Measurements from ENCODE around the gene SDC1. TPM values are rescaled to one million over a fixed set of nuclear protein-coding genes. Genes with fewer than 3 reads are reported as not detected.

Gene SDC1
- total RNA-seq, 1 donor from 2014 or later, result 0.32 TPM

- Histone ChIP-seq H3K9me3 (no peaks in the 10 kb centered on the region), H3K27me3 (no peaks in the 10 kb centered on the region), H3K27ac (no peak overlapping the region), H3K36me3 (no peaks in the 10 kb centered on the region), H3K4me1 (peaks cover 8 to 14% of the 10 kb centered on the region in 2 donors), H3K4me3 (no peak overlapping the region)
- peak in 1 of 2 donors; percentile 44 for DNase-seq (ENCODE audit: low spot score in 2 of 2)
- intact Hi-C loops (cut with DNase I), result no loop called here
- TF ChIP-seq CTCF (IDR thresholded peaks at IDR 0.05), result no peak
Observed at GRCh38 chr2:20226152-20226545, 1.2 kb upstream of the SDC1 start.

- Histone ChIP-seq H3K36me3 (no peaks in the 10 kb centered on the region), H3K27ac (no peak overlapping the region), H3K4me3 (peak overlapping the region; percentile 78 to 94), H3K27me3 (no peaks in the 10 kb centered on the region), H3K9me3 (no peaks in the 10 kb centered on the region), H3K4me1 (peaks cover 8 to 14% of the 10 kb centered on the region in 2 donors)
- peak in 1 of 2 donors; percentile 55 for DNase-seq (ENCODE audit: low spot score in 2 of 2)
- TF ChIP-seq CTCF (IDR thresholded peaks at IDR 0.05), result peak; percentile 17 to 68 (median 27)
- intact Hi-C loops (cut with DNase I), result loop anchor here (2.0 kb wide), 1 partner anchor 91 kb away; no protein-coding TSS in a partner anchor
Observed at GRCh38 chr2:20225294-20226151, 593 bp upstream of the SDC1 start.

GRCh38 chr2:20224164-20224715 is 690 bp downstream of the SDC1 start:
- TF ChIP-seq CTCF (IDR thresholded peaks at IDR 0.05), result no peak
- Histone ChIP-seq H3K36me3 (no peaks in the 10 kb centered on the region), H3K4me1 (peaks cover 8 to 14% of the 10 kb centered on the region in 2 donors), H3K9me3 (no peaks in the 10 kb centered on the region), H3K27me3 (no peaks in the 10 kb centered on the region), H3K4me3 (peak overlapping the region; percentile 78 to 94), H3K27ac (peak overlapping the region in 1 of 2 donors; percentile 69)
- no peak for DNase-seq (ENCODE audit: low spot score in 2 of 2)
- intact Hi-C loops (cut with DNase I), result loop anchor here (2.0 kb wide), 1 partner anchor 89 kb away; no protein-coding TSS in a partner anchor

GRCh38 chr2:20223407-20224163 is 1.3 kb downstream of the SDC1 start:
- Histone ChIP-seq H3K4me3 (peak overlapping the region; percentile 78 to 94), H3K9me3 (no peaks in the 10 kb centered on the region), H3K27me3 (no peaks in the 10 kb centered on the region), H3K4me1 (peaks cover 8 to 14% of the 10 kb centered on the region in 2 donors), H3K27ac (peak overlapping the region in 1 of 2 donors; percentile 69), H3K36me3 (no peaks in the 10 kb centered on the region)
- TF ChIP-seq CTCF (IDR thresholded peaks at IDR 0.05), result peak in 1 of 3 experiments; percentile 10
- intact Hi-C loops (cut with DNase I), result loop anchor here (2.0 kb wide), 1 partner anchor 89 kb away; no protein-coding TSS in a partner anchor
- DNase-seq (ENCODE audit: low spot score in 2 of 2), result no peak

GRCh38 chr2:20222769-20223406 is 2.0 kb downstream of the SDC1 start:
- no peak overlapping the region for H3K27ac ChIP-seq
- H3K27me3 ChIP-seq, result no peaks in the 10 kb centered on the region
- peak overlapping the region; percentile 78 to 94 for H3K4me3 ChIP-seq

More at GRCh38 chr2:20222769-20223406, 2.0 kb downstream of the SDC1 start:
- no peak for DNase-seq (ENCODE audit: low spot score in 2 of 2)
- Histone ChIP-seq H3K9me3 (no peaks in the 10 kb centered on the region), H3K4me1 (peaks cover 8 to 14% of the 10 kb centered on the region in 2 donors), H3K36me3 (no peaks in the 10 kb centered on the region)
- no peak for TF ChIP-seq CTCF (IDR thresholded peaks at IDR 0.05)
- intact Hi-C loops (cut with DNase I), result no loop called here
